ENCODE measurements around the gene LMTK2.

The LMTK2 gene

GRCh38 chr7:98106647-98107312 lies at the start of gene LMTK2:
LMTK2 (plus strand) TSS chr7:98106862; CDS start chr7:98107178, 316 bp downstream.
- FAIRE-seq, result no peak
- peak; percentile 98 for TF ChIP-seq POLR2A (IDR thresholded peaks at IDR 0.05; ENCODE audit: low read depth, low read length)
- peak; percentile 79 for DNase-seq (ENCODE audit: insufficient read length, low spot score)

- no peak for TF ChIP-seq POLR2A (IDR thresholded peaks at IDR 0.05; ENCODE audit: low read depth, low read length)
- FAIRE-seq (no peak), DNase-seq (ENCODE audit: insufficient read length, low spot score) (no peak)
Observed at GRCh38 chr7:98057157-98057556, 49.5 kb upstream of the LMTK2 start.

GRCh38 chr7:98058186-98058585 lies 48.5 kb upstream of the LMTK2 start:
- no peak for FAIRE-seq
- no peak for DNase-seq (ENCODE audit: insufficient read length, low spot score)
- TF ChIP-seq POLR2A (IDR thresholded peaks at IDR 0.05; ENCODE audit: low read depth, low read length), result no peak

GRCh38 chr7:98064233-98064632 lies 42.4 kb upstream of the LMTK2 start:
- DNase-seq (ENCODE audit: insufficient read length, low spot score) (no peak), FAIRE-seq (no peak)
- TF ChIP-seq POLR2A (IDR thresholded peaks at IDR 0.05; ENCODE audit: low read depth, low read length), result no peak

- no peak for TF ChIP-seq POLR2A (IDR thresholded peaks at IDR 0.05; ENCODE audit: low read depth, low read length)
- DNase-seq (ENCODE audit: insufficient read length, low spot score) (no peak), FAIRE-seq (no peak)
Observed at GRCh38 chr7:98066208-98066607, 40.5 kb upstream of the LMTK2 start.

GRCh38 chr7:98066934-98067507 lies 39.6 kb upstream of the LMTK2 start:
- DNase-seq (ENCODE audit: insufficient read length, low spot score) (no peak), FAIRE-seq (no peak)
- TF ChIP-seq POLR2A (IDR thresholded peaks at IDR 0.05; ENCODE audit: low read depth, low read length), result no peak

- TF ChIP-seq POLR2A (IDR thresholded peaks at IDR 0.05; ENCODE audit: low read depth, low read length), result no peak
- FAIRE-seq (no peak), DNase-seq (ENCODE audit: insufficient read length, low spot score) (no peak)
Observed at GRCh38 chr7:98073047-98073446, 33.6 kb upstream of the LMTK2 start.

- no peak for TF ChIP-seq POLR2A (IDR thresholded peaks at IDR 0.05; ENCODE audit: low read depth, low read length)
- no peak for DNase-seq (ENCODE audit: insufficient read length, low spot score)
- no peak for FAIRE-seq
Observed at GRCh38 chr7:98075801-98076200, 30.9 kb upstream of the LMTK2 start.

GRCh38 chr7:98077762-98078161 lies 28.9 kb upstream of the LMTK2 start:
- TF ChIP-seq POLR2A (IDR thresholded peaks at IDR 0.05; ENCODE audit: low read depth, low read length), result no peak
- DNase-seq (ENCODE audit: insufficient read length, low spot score) (no peak), FAIRE-seq (no peak)

GRCh38 chr7:98078197-98078870 lies 28.3 kb upstream of the LMTK2 start:
- TF ChIP-seq POLR2A (IDR thresholded peaks at IDR 0.05; ENCODE audit: low read depth, low read length), result no peak
- DNase-seq (ENCODE audit: insufficient read length, low spot score), result no peak
- no peak for FAIRE-seq

GRCh38 chr7:98079891-98080648 lies 26.6 kb upstream of the LMTK2 start:
- no peak for FAIRE-seq
- no peak for TF ChIP-seq POLR2A (IDR thresholded peaks at IDR 0.05; ENCODE audit: low read depth, low read length)
- DNase-seq (ENCODE audit: insufficient read length, low spot score), result no peak

GRCh38 chr7:98081319-98081718 lies 25.3 kb upstream of the LMTK2 start:
- FAIRE-seq (no peak), DNase-seq (ENCODE audit: insufficient read length, low spot score) (no peak)
- no peak for TF ChIP-seq POLR2A (IDR thresholded peaks at IDR 0.05; ENCODE audit: low read depth, low read length)

GRCh38 chr7:98084631-98085030 lies 22.0 kb upstream of the LMTK2 start:
- TF ChIP-seq POLR2A (IDR thresholded peaks at IDR 0.05; ENCODE audit: low read depth, low read length), result no peak
- no peak for FAIRE-seq
- DNase-seq (ENCODE audit: insufficient read length, low spot score), result no peak

GRCh38 chr7:98085674-98086073 lies 21.0 kb upstream of the LMTK2 start:
- no peak for TF ChIP-seq POLR2A (IDR thresholded peaks at IDR 0.05; ENCODE audit: low read depth, low read length)
- FAIRE-seq (no peak), DNase-seq (ENCODE audit: insufficient read length, low spot score) (no peak)

Measured in H54 (cell line).